H9 (cell line): ENCODE results near the gene GNLY. TPM values are rescaled to one million over a fixed set of nuclear protein-coding genes. Genes with fewer than 3 reads are reported as not detected.

Source experiments
- DNase-seq: peaks from one replicate; pipeline ENCODE4 v3.0.0-alpha.2; 2017
- H2AFZ ChIP-seq: one replicate; pipeline ENCODE4 v1.6.1; 2013; ENCODE audit warnings: mild to moderate bottlenecking, low read length, control low read depth, moderate library complexity
- H2AK5ac ChIP-seq: 2 replicates; pipeline ENCODE4 v1.6.1; 2013; ENCODE audit warnings: low read length, control low read depth, mixed read lengths; ENCODE audit not compliant: insufficient read length
- H2BK120ac ChIP-seq: one replicate; pipeline ENCODE4 v1.6.1; 2013; ENCODE audit warnings: low read depth, mild to moderate bottlenecking, low read length, control low read depth, inconsistent platforms; ENCODE audit not compliant: poor library complexity, severe bottlenecking
- H2BK12ac ChIP-seq: 2 replicates; pipeline ENCODE4 v1.6.1; 2013; ENCODE audit warnings: low read length, control low read depth, mixed read lengths, low read depth; ENCODE audit not compliant: insufficient read length
- H2BK15ac ChIP-seq: 2 replicates; pipeline ENCODE4 v1.6.1; 2013; ENCODE audit warnings: low read depth, low read length, control low read depth
- H2BK20ac ChIP-seq: one replicate; pipeline ENCODE4 v1.6.1; 2013; ENCODE audit warnings: low read depth, mild to moderate bottlenecking, low read length, control low read depth, inconsistent platforms; ENCODE audit not compliant: poor library complexity, severe bottlenecking
- H2BK5ac ChIP-seq: 2 replicates; pipeline ENCODE4 v1.6.1; 2013; ENCODE audit warnings: low read length, control low read depth, mixed read lengths; ENCODE audit not compliant: insufficient read length
- H3K14ac ChIP-seq: 2 replicates; pipeline ENCODE4 v1.6.1; 2013; ENCODE audit warnings: low read length, control low read depth; ENCODE audit not compliant: insufficient read depth
- H3K18ac ChIP-seq: 2 replicates; pipeline ENCODE4 v1.6.1; 2013; ENCODE audit warnings: low read depth, mild to moderate bottlenecking, mixed read lengths, low read length, control low read depth; ENCODE audit not compliant: insufficient read length
- H3K23ac ChIP-seq: 2 replicates; pipeline ENCODE4 v1.6.1; 2013; ENCODE audit warnings: low read length, control low read depth, mixed read lengths, low read depth; ENCODE audit not compliant: insufficient read length
- H3K23me2 ChIP-seq: 2 replicates; pipeline ENCODE4 v1.6.1; 2013; ENCODE audit warnings: low read depth, mild to moderate bottlenecking, mixed read lengths, low read length, control low read depth; ENCODE audit not compliant: insufficient read length, poor library complexity, severe bottlenecking
- H3K27ac ChIP-seq: 2 replicates; pipeline ENCODE4 v1.5.1; 2013; ENCODE audit warnings: low read length, control low read depth, mixed read lengths, low read depth; ENCODE audit not compliant: insufficient read length
- H3K27me3 ChIP-seq: 2 replicates; pipeline ENCODE4 v1.6.1; 2013; ENCODE audit warnings: low read length, control low read depth, inconsistent platforms; ENCODE audit not compliant: insufficient read depth
- H3K4ac ChIP-seq: 2 replicates; pipeline ENCODE4 v1.6.1; 2013; ENCODE audit warnings: low read depth, mild to moderate bottlenecking, control low read depth, inconsistent platforms, low read length, moderate library complexity
- H3K4me1 ChIP-seq: 2 replicates; pipeline ENCODE4 v1.6.1; 2013; ENCODE audit warnings: low read length, control low read depth, inconsistent platforms; ENCODE audit not compliant: insufficient read depth
- H3K4me2 ChIP-seq: 2 replicates; pipeline ENCODE4 v1.6.1; 2013; ENCODE audit warnings: low read length, control low read depth, mixed read lengths; ENCODE audit not compliant: insufficient read length, insufficient read depth
- H3K56ac ChIP-seq: 2 replicates; pipeline ENCODE4 v1.6.1; 2013; ENCODE audit warnings: low read depth, mild to moderate bottlenecking, mixed read lengths, low read length, control low read depth; ENCODE audit not compliant: insufficient read length
- H3K79me1 ChIP-seq: 2 replicates; pipeline ENCODE4 v1.6.1; 2013; ENCODE audit warnings: low read depth, mild to moderate bottlenecking, moderate library complexity, low read length, control low read depth, inconsistent platforms; ENCODE audit not compliant: insufficient read depth, poor library complexity, severe bottlenecking
- H3K79me2 ChIP-seq: 2 replicates; pipeline ENCODE4 v1.6.1; 2013; ENCODE audit warnings: low read length, control low read depth, inconsistent platforms; ENCODE audit not compliant: insufficient read depth
- H3K9ac ChIP-seq: 2 replicates; pipeline ENCODE4 v1.6.1; 2013; ENCODE audit warnings: low read length, control low read depth, mixed read lengths; ENCODE audit not compliant: insufficient read length; ENCODE audit errors: extremely low read depth
- H3K9me3 ChIP-seq: one replicate; pipeline ENCODE4 v1.6.1; 2013; ENCODE audit warnings: low read depth, low read length, inconsistent platforms; ENCODE audit not compliant: control insufficient read depth
- H3T11ph ChIP-seq: one replicate; pipeline ENCODE4 v1.6.1; 2013; ENCODE audit warnings: mild to moderate bottlenecking, low read length, control low read depth, inconsistent platforms
- H4K20me1 ChIP-seq: one replicate; pipeline ENCODE4 v1.6.1; 2013; ENCODE audit not compliant: control insufficient read depth, insufficient read length, insufficient read depth
- H4K5ac ChIP-seq: 2 replicates; pipeline ENCODE4 v1.6.1; 2013; ENCODE audit warnings: low read depth, mild to moderate bottlenecking, mixed read lengths, low read length, control low read depth; ENCODE audit not compliant: insufficient read length
- H4K8ac ChIP-seq: replicated peaks from 2 replicates; pipeline ENCODE4 v1.6.1; 2013; ENCODE audit warnings: low read length, control low read depth, mixed read lengths, low read depth; ENCODE audit not compliant: insufficient read length
- H4K91ac ChIP-seq: 2 replicates; pipeline ENCODE4 v1.6.1; 2013; ENCODE audit warnings: low read depth, mild to moderate bottlenecking, moderate library complexity, mixed read lengths, low read length, control low read depth; ENCODE audit not compliant: insufficient read length
- H3K27ac Mint-ChIP-seq, 3 experiments: 2 replicates in 2 of 3; 3 replicates in 1 of 3; pipeline ENCODE4 v1.8.0; 2020 to 2021; ENCODE audit warnings: mixed read lengths in 3 of 3, mild to moderate bottlenecking in 1 of 3, moderate library complexity in 1 of 3
- H3K27me3 Mint-ChIP-seq: 2 replicates; pipeline ENCODE4 v1.8.0; 2021; ENCODE audit warnings: low read depth, mild to moderate bottlenecking, moderate library complexity, mixed read lengths
- H3K36me3 Mint-ChIP-seq, 3 experiments: 2 replicates in 2 of 3; 3 replicates in 1 of 3; pipeline ENCODE4 v1.8.0; 2020 to 2021; ENCODE audit warnings: low read depth in 3 of 3, mixed read lengths in 3 of 3; ENCODE audit not compliant: insufficient read depth in 1 of 3
- H3K4me1 Mint-ChIP-seq, 2 experiments: 2 replicates each; pipeline ENCODE4 v1.8.0; 2020; ENCODE audit warnings: mixed read lengths in 2 of 2
- H3K4me3 Mint-ChIP-seq, 2 experiments: 2 replicates in 1 of 2; 3 replicates in 1 of 2; pipeline ENCODE4 v1.8.0; 2020 to 2021; ENCODE audit warnings: mild to moderate bottlenecking in 2 of 2, mixed read lengths in 2 of 2, moderate library complexity in 1 of 2
- H3K9me3 Mint-ChIP-seq, 2 experiments: 2 replicates in 1 of 2; 3 replicates in 1 of 2; pipeline ENCODE4 v1.8.0; 2020; ENCODE audit warnings: mild to moderate bottlenecking in 2 of 2, mixed read lengths in 2 of 2, moderate library complexity in 1 of 2
- WGBS: extraction: QIAGEN DNeasy Blood & Tissue Kit; methylation state at CpG from one replicate; pipeline ENCODE4 v1.1.7; 2013; ENCODE audit warnings: missing lambda C conversion rate, low lambda C conversion rate, mixed read lengths; ENCODE audit not compliant: insufficient read length; ENCODE audit errors: extremely low coverage; 5-methylcytosine and 5-hydroxymethylcytosine counted together
- total RNA-seq: library from RNA; stranded (reverse); gene quantifications from 2 replicates; pipeline ENCODE4 v1.2.1, GENCODE V29; 2021
- TF ChIP-seq, protein P1 (sequence below): fragments of 200-600 bp; sonication (generic); conservative IDR thresholded peaks from 3 replicates; pipeline ENCODE4 v1.8.0; 2021; ENCODE audit warnings: antibody characterized with exemption, mild to moderate bottlenecking

The GNLY gene
- total RNA-seq, 1 experiment from 2014 or later, result not detected

DNA sequence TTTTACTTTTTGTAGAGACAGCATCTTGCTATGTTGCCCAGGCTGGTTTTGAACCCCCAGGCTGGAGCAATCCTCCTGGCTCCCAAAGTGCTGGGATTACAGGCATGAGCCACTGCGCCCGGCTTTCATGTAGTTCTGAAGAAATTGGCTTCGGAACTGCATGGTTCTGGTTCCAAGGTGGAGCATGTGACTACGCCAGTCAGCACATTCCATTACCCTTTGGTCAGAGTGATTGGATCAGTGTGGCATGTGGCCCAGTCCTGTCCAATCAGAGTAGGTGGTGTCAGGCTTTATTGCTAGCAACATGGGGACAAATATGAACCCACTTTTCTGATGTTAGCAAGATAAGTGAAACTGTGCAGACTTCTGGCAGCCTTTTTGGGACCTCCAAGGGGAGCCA lies 43.3 kb downstream of the GNLY start:
- no peaks in the 10 kb centered on the region for H3K36me3 Mint-ChIP-seq
- Histone ChIP-seq H3K79me2 (no peaks in the 10 kb centered on the region), H3K79me1 (no peaks in the 10 kb centered on the region), H2AK5ac (no peak overlapping the region), H3K14ac (no peak overlapping the region), H4K5ac (no peak overlapping the region), H4K8ac (no peak overlapping the region), H3K9ac (no peak overlapping the region), H2BK12ac (no peak overlapping the region), H2BK120ac (no peak overlapping the region), H2BK15ac (no peak overlapping the region), H3K27ac (no peak overlapping the region), H3K56ac (no peak overlapping the region), H3K18ac (no peak overlapping the region), H3K23me2 (no peaks in the 10 kb centered on the region), H4K91ac (no peak overlapping the region), H3K4me1 (no peaks in the 10 kb centered on the region), H3K23ac (no peak overlapping the region), H3K27me3 (no peaks in the 10 kb centered on the region), H3K4me2 (no peak overlapping the region), H3K9me3 (no peaks in the 10 kb centered on the region), H3K4ac (no peak overlapping the region), H2AFZ (no peak overlapping the region), H2BK5ac (no peak overlapping the region), H3T11ph (no peak overlapping the region), H2BK20ac (no peak overlapping the region), H4K20me1 (no peaks in the 10 kb centered on the region)
- TF ChIP-seq, protein P1, sequence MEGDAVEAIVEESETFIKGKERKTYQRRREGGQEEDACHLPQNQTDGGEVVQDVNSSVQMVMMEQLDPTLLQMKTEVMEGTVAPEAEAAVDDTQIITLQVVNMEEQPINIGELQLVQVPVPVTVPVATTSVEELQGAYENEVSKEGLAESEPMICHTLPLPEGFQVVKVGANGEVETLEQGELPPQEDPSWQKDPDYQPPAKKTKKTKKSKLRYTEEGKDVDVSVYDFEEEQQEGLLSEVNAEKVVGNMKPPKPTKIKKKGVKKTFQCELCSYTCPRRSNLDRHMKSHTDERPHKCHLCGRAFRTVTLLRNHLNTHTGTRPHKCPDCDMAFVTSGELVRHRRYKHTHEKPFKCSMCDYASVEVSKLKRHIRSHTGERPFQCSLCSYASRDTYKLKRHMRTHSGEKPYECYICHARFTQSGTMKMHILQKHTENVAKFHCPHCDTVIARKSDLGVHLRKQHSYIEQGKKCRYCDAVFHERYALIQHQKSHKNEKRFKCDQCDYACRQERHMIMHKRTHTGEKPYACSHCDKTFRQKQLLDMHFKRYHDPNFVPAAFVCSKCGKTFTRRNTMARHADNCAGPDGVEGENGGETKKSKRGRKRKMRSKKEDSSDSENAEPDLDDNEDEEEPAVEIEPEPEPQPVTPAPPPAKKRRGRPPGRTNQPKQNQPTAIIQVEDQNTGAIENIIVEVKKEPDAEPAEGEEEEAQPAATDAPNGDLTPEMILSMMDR, result no peak
- DNase-seq, result no peak
- H3K4me1 Mint-ChIP-seq, result peaks cover 10 to 11% of the 10 kb centered on the region in 2 experiments
- H3K4me3 Mint-ChIP-seq, result no peak overlapping the region
- no CpG with 5 or more reads among the region's 4 CpGs for WGBS
- H3K27ac Mint-ChIP-seq, result no peak overlapping the region
- peaks cover 0 to 3% of the 10 kb centered on the region in 2 experiments; a peak in 2 of 5 replicates for H3K9me3 Mint-ChIP-seq
- peaks cover 45% of the 10 kb centered on the region for H3K27me3 Mint-ChIP-seq
